ENCODE results near the gene AHSP.

DNA sequence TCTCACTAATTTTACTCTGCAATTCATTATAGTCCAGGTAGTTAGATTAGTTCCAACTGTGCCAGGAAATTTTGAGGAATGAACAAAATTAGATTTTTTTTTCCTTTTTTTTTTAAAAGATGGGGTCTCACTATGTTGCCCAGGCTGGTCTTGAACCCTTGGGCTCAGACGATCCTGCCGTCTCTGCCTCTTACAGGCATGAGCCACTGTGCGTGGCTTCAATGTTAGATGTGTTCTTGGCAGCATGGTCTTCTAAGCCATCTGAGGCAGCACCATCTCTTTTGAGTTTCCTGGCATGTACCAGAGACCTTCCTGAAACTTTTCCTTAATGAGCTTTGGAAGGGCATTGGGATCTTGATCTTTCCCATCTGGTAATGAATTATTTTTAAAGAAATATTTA lies 2.6 kb upstream of the AHSP start:
- TF ChIP-seq POLR2AphosphoS5 (IDR thresholded peaks at IDR 0.05; ENCODE audit: borderline replicate concordance, low read depth, low read length) (no peak), EZH2 (IDR thresholded peaks at IDR 0.05) (no peak)

Data from SK-N-MC (cell line).